Measurements from ENCODE around the gene LLPH. TPM values are rescaled to one million over a fixed set of nuclear protein-coding genes. Genes with fewer than 3 reads are reported as not detected.

The LLPH gene
- total and polyA plus RNA-seq, 8 donors = 0.29 to 28.1 (median 13.2) TPM

- H3K27ac ChIP-seq = no peak overlapping the region
- H3K36me3 ChIP-seq = peaks cover 0 to 29% (median 26%) of the 10 kb centered on the region in 4 donors
- 90 to 97% (median 95%) methylated on average over 23 to 28 of the region's 28 CpGs for WGBS, 5 donors
- no peak overlapping the region for H3K4me3 ChIP-seq
- no peaks in the 10 kb centered on the region for H3K9me3 ChIP-seq
- intact Hi-C loops (cut with DNase I; ENCODE audit: low total_unique reads) = no loop called here
- peaks cover 0 to 69% (median 17%) of the 10 kb centered on the region in 4 donors for H3K4me1 ChIP-seq
- DNase-seq = no peak
- H3K27me3 ChIP-seq = no peaks in the 10 kb centered on the region
- TF ChIP-seq EP300 (IDR thresholded peaks at IDR 0.05) (no peak), POLR2A (IDR thresholded peaks at IDR 0.05) (no peak), POLR2AphosphoS5 (IDR thresholded peaks at IDR 0.05) (no peak), CTCF (IDR thresholded peaks at IDR 0.05) (no peak)
These were observed 30.2 kb upstream of the LLPH start for GRCh38 chr12:66160704-66161103.

- H3K27ac ChIP-seq = no peak overlapping the region
- H3K36me3 ChIP-seq = peaks cover 0 to 29% (median 26%) of the 10 kb centered on the region in 4 donors
- H3K27me3 ChIP-seq = no peaks in the 10 kb centered on the region
- H3K4me3 ChIP-seq = no peak overlapping the region
- no peak for TF ChIP-seq EP300 (IDR thresholded peaks at IDR 0.05)
- no peak for TF ChIP-seq POLR2A (IDR thresholded peaks at IDR 0.05)
- no peak for TF ChIP-seq POLR2AphosphoS5 (IDR thresholded peaks at IDR 0.05)
- no peak for TF ChIP-seq CTCF (IDR thresholded peaks at IDR 0.05)
- intact Hi-C loops (cut with DNase I; ENCODE audit: low total_unique reads) = no loop called here
- DNase-seq = no peak
- H3K9me3 ChIP-seq = no peaks in the 10 kb centered on the region
- peaks cover 0 to 80% (median 22%) of the 10 kb centered on the region in 4 donors for H3K4me1 ChIP-seq
These were observed 28.6 kb upstream of the LLPH start for GRCh38 chr12:66159123-66159522.

GRCh38 chr12:66156654-66157053 is 26.1 kb upstream of the LLPH start:
- Histone ChIP-seq H3K9me3 (no peaks in the 10 kb centered on the region), H3K4me3 (no peak overlapping the region), H3K27me3 (no peaks in the 10 kb centered on the region), H3K36me3 (peaks cover 0 to 38% (median 30%) of the 10 kb centered on the region in 4 donors), H3K27ac (peak overlapping the region in 2 of 5 donors; percentile 34 to 54), H3K4me1 (peaks cover 0 to 63% (median 14%) of the 10 kb centered on the region in 4 donors)
- TF ChIP-seq CTCF (IDR thresholded peaks at IDR 0.05) = no peak
- TF ChIP-seq POLR2A (IDR thresholded peaks at IDR 0.05) = no peak
- no peak for TF ChIP-seq EP300 (IDR thresholded peaks at IDR 0.05)
- peak in 1 of 3 donors; percentile 19 for TF ChIP-seq POLR2AphosphoS5 (IDR thresholded peaks at IDR 0.05)
- intact Hi-C loops (cut with DNase I; ENCODE audit: low total_unique reads) = no loop called here
- no peak for DNase-seq
- WGBS, 5 donors = 85 to 95% (median 90%) methylated on average over 2 of the region's 2 CpGs

- H3K27me3 ChIP-seq = no peaks in the 10 kb centered on the region
- H3K27ac ChIP-seq = peak overlapping the region in 1 of 5 donors; percentile 8
- no peak for TF ChIP-seq POLR2AphosphoS5 (IDR thresholded peaks at IDR 0.05)
- TF ChIP-seq EP300 (IDR thresholded peaks at IDR 0.05) = no peak
- no peak for TF ChIP-seq POLR2A (IDR thresholded peaks at IDR 0.05)
- TF ChIP-seq CTCF (IDR thresholded peaks at IDR 0.05) = no peak
- H3K36me3 ChIP-seq = peaks cover 0 to 40% (median 29%) of the 10 kb centered on the region in 4 donors
- peaks cover 0 to 67% (median 12%) of the 10 kb centered on the region in 4 donors for H3K4me1 ChIP-seq
- no peaks in the 10 kb centered on the region for H3K9me3 ChIP-seq
- DNase-seq = no peak
- no peak overlapping the region for H3K4me3 ChIP-seq
- intact Hi-C loops (cut with DNase I; ENCODE audit: low total_unique reads) = no loop called here
These were observed 24.2 kb upstream of the LLPH start for GRCh38 chr12:66154776-66155175.

All from stomach (tissue), 9 donors.